IPS DF 6.9 (cell line): ENCODE data around the gene CCN2.
A peak's percentile ranks its signal among the peaks of the same experiment; 100 is the strongest.
"Not testable (repeated sequence)": the region's sequence is repeated elsewhere in the genome, so short reads cannot be mapped to it uniquely, and the experiment has no call there.

Experiments used
- DNase-seq: peaks from one replicate; pipeline ENCODE4 v3.0.0-alpha.2; 2013; ENCODE audit warnings: low read depth, low spot score
- H3K27ac ChIP-seq: one replicate; pipeline ENCODE4 v1.5.1; 2013; ENCODE audit warnings: low read length, control low read depth
- H3K27me3 ChIP-seq: 2 replicates; pipeline ENCODE4 v1.6.1; 2013; ENCODE audit warnings: mild to moderate bottlenecking, low read length; ENCODE audit not compliant: control insufficient read depth, insufficient read depth
- H3K36me3 ChIP-seq: 2 replicates; pipeline ENCODE4 v1.6.1; 2013; ENCODE audit warnings: low read length; ENCODE audit not compliant: control insufficient read depth, insufficient read depth
- H3K4me1 ChIP-seq: 2 replicates; pipeline ENCODE4 v1.6.1; 2013; ENCODE audit warnings: low read length; ENCODE audit not compliant: control insufficient read depth, insufficient read depth
- H3K4me3 ChIP-seq: 2 replicates; pipeline ENCODE4 v1.5.1; 2013; ENCODE audit warnings: mild to moderate bottlenecking, low read length
- H3K9me3 ChIP-seq: 2 replicates; pipeline ENCODE4 v1.6.1; 2013; ENCODE audit warnings: low read length, inconsistent platforms; ENCODE audit not compliant: control insufficient read depth, insufficient read depth
- WGBS: extraction: QIAGEN DNeasy Blood & Tissue Kit; methylation state at CpG from one replicate; pipeline ENCODE4 v1.1.7; 2013; ENCODE audit warnings: mixed read lengths, missing lambda C conversion rate; ENCODE audit not compliant: insufficient read length, insufficient coverage; 5-methylcytosine and 5-hydroxymethylcytosine counted together

CCN2 gene

DNA sequence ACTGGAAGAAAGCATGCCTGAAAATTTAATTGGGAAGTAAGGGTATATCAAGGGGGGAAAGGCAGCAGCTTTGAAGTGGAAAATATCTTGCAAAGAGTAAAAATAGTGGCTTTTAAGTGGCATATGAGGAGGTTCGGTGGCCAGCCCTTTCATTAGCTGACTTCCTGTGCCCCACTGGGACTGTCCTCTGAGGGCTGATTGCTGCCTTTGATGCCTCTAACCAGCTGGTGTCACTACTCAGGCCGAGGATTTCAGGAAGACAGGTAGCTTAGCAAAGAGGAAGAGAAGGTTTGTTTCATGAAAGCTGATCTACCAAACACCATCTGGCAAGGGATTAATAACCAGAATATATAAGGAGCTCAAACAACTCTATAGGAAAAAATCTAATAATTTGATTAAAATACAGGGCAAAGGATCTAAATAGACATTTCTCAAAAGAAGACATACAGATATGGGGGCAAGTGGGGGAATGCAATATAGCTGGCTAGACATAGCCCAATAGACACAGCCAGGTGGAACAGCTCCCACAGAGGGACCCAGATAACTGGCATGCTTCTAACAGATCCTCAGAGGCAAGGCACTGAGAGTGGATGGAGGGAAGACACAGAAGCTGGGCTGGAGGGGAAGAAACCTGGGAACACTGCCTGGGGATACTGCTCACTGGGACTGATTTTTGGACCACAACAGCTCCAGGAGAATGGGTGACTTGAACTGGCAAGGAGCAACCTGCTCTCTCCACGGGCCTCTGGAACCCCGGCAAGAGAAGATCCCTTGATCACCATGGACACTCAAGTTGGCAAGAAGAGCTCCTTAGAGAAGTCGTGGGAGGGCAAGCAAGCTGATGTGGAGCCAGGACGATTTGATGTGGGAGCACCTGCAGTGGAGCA lies 33.2 kb downstream of the CCN2 start:
- Histone ChIP-seq H3K36me3 (peaks cover 29% of the 10 kb centered on the region), H3K4me3 (no peak overlapping the region)
- WGBS, result no CpG with 5 or more reads among the region's 6 CpGs

DNA sequence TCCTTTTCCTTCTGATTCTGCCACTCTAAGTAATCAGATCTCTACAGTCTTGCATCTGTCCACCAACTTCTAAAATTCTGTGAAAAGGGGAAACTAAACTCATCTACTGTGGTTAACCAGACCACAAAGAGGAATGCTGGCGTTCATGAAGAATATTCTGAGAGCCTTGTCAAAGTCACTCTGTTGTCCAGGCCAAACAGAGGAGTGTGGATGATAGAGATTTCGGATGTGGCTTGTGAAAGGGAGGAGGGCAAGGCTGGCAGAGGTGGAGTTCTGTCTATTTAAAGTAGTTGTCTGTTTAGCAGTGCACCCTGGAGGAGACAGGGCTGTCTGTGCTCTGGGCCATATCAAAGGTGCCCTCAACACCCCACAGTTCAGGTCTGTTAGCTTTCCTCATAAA lies 33.9 kb downstream of the CCN2 start:
- no peak for DNase-seq
- Histone ChIP-seq H3K4me3 (no peak overlapping the region), H3K9me3 (no peaks in the 10 kb centered on the region), H3K36me3 (peaks cover 33% of the 10 kb centered on the region), H3K27ac (no peak overlapping the region), H3K4me1 (no peaks in the 10 kb centered on the region), H3K27me3 (no peaks in the 10 kb centered on the region)
- WGBS, result no CpG with 5 or more reads among the region's 2 CpGs

More for the DNA sequence above, 33.2 kb downstream of the CCN2 start:
- Histone ChIP-seq H3K4me1 (no peaks in the 10 kb centered on the region), H3K9me3 (no peaks in the 10 kb centered on the region), H3K27ac (no peak overlapping the region), H3K27me3 (no peaks in the 10 kb centered on the region)
- no peak for DNase-seq

DNA sequence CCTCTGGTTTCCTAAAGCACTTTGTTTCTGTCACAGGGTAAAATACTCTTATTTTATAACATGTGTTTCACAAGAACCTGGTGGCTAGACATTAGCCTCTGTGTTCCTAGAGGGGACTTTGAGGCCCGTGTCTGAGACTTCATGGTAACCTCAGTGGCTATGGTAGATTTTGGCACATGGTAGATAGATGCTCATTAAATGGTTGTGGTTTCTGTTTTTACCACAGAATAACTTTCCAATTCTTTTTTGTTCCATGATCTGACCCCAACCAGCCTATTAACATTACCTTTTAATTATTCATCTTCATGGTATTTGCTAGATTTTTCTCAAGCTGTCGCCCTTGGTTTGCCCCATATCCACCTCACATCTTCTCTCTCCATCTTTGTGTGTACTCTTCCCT lies 34.3 kb downstream of the CCN2 start:
- DNase-seq, result no peak
- WGBS, result no CpG with 5 or more reads among the region's 2 CpGs
- Histone ChIP-seq H3K27me3 (no peaks in the 10 kb centered on the region), H3K36me3 (peaks cover 33% of the 10 kb centered on the region), H3K4me1 (no peaks in the 10 kb centered on the region), H3K9me3 (no peaks in the 10 kb centered on the region), H3K4me3 (no peak overlapping the region), H3K27ac (no peak overlapping the region)

DNA sequence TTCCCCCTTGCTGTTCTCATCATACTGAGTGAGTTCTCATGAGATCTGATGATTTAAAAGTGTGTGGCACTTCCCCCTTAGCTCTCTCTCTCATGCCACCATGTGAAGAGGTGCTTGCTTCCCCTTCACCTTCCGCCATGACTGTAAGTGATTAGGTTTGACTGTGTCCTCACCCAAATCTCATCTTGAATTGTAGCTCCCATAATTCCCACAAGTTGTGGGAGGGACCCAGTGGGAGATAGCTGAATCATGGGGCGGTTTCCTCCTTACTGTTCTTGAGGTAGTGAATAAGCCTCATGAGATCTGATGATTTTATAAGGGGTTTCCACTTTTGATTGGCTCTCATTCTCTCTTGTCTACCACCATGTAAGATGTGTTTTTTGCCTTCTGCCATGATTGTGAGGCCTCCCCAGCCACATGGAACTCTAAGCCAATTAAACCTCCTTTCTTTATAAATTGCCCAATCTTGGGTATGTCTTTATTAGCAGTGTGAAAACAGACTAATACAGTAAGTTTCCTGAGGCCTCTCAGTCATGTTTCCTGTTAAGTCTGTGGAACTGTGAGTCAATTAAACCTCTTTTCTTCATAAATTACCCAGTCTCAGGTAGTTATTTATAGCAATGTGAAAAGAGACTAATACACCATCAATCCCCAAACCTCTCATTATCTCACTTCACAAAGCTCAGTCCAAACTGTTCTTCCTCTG lies 34.9 kb downstream of the CCN2 start:
- H3K27me3 ChIP-seq, H3K4me3 ChIP-seq, H3K9me3 ChIP-seq, DNase-seq, H3K4me1 ChIP-seq, H3K27ac ChIP-seq: not testable (repeated sequence)
- whole genome bisulfite sequencing, result no CpG with 5 or more reads among the region's 2 CpGs
- H3K36me3 ChIP-seq, result peaks cover 34% of the 10 kb centered on the region

DNA sequence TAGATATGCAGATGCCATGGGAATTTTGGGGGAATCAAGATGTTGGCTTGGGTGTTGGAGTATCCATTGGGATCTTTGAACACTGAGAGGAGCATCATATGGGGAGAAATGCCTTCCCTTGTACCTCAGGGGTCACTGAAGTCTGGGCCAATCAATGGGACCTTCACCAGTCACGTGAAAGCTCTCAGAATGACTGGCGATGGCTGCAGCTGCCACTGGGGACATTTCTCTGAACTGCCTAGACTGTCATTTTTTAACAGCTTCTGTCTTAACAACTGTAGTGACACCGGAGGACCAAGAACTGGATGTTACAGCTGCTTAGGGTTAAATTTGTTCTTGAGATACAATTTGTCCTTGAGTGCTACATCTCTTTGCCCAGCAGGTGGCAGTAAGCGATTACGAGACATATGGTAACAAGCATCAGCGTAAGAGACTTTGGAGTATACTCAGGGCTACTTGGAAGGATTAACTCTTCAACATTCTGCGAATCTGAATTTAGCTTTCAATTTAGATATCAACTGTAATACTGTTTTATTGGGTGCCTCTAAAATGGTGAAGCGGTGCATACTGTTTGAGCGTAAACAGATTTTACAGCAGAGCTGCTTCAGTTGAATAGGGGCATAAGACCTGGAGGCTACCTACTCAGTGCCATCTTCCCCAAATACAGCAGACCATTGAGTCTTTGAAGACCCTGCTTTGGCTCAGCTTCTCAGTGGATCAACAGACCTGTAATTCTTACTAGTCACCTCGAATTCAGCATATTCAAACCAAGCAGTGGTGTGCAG lies 36.0 kb downstream of the CCN2 start:
- peak; percentile 67 for DNase-seq
- no CpG with 5 or more reads among the region's 10 CpGs for WGBS
- Histone ChIP-seq H3K4me1 (no peaks in the 10 kb centered on the region), H3K27me3 (no peaks in the 10 kb centered on the region), H3K4me3 (no peak overlapping the region), H3K36me3 (peaks cover 37% of the 10 kb centered on the region), H3K9me3 (no peaks in the 10 kb centered on the region), H3K27ac (no peak overlapping the region)

DNA sequence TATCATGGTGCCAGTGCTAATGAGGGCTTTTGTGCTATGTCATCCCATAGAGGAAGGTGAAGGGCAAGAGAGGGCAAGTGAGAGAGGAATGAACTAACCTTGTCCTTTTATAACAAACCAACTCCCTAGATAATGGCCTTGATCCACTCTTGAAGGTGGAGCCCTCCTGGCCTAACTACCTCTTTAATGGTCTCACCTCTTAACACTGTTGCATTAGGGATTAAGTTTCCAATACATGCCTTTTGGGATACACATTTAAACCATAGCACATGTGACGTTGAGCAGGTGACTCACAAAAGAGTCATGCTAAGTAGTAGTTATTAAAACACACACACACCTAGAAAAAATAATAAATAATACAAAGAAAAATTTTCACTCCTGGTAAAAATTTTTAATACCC lies 36.9 kb downstream of the CCN2 start:
- DNase-seq, result no peak
- Histone ChIP-seq H3K36me3 (peaks cover 37% of the 10 kb centered on the region), H3K27ac (no peak overlapping the region), H3K27me3 (no peaks in the 10 kb centered on the region), H3K9me3 (no peaks in the 10 kb centered on the region), H3K4me3 (no peak overlapping the region), H3K4me1 (no peaks in the 10 kb centered on the region)
- WGBS, result no CpG with 5 or more reads among the region's 1 CpG

DNA sequence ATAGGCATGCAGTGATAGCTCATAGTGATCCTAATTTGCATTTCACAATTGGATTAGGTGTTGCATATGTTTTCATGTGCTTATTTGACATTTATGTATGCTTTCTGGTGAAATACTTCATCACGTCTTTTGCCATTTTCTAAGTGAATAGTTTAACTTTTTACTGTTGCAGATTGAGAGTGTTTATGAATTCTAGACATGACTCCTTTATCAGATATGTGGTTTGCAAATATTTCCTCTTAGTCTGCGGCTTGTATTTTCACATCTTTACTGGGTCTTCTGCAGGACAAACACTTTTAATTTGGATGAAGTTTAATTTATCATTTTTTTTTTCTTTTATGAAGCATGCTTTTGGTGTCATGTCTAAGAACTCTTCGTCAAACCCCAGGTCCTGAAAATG lies 39.2 kb downstream of the CCN2 start:
- H3K36me3 ChIP-seq, result peaks cover 33% of the 10 kb centered on the region
- WGBS, result no CpG with 5 or more reads among the region's 3 CpGs
- 0 out of 2 replicates have a peak, but pooled peaks cover 1% of the 10 kb centered on the region for H3K4me1 ChIP-seq
- H3K27ac ChIP-seq, result no peak overlapping the region
- no peaks in the 10 kb centered on the region for H3K27me3 ChIP-seq
- DNase-seq, result no peak
- H3K4me3 ChIP-seq, result no peak overlapping the region
- no peaks in the 10 kb centered on the region for H3K9me3 ChIP-seq

DNA sequence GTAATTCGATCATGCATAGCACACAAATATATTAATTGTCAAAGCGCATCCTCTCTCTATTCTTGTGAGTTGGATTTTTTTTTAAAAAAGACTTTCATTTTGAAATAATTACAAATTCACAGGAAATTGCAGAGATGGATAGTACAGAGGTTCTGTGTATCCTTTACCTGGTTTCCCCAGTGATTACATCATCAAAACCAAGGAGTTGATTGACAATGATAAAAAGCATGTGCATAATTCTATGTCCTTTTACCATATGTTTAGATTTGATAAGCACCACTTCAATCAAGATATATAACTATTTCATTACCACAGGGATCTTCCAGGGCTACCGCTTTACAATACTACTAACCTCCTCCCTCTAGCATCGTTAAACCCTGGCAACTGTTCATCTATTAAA lies 40.2 kb downstream of the CCN2 start:
- Histone ChIP-seq H3K9me3 (no peaks in the 10 kb centered on the region), H3K4me1 (0 out of 2 replicates have a peak, but pooled peaks cover 1% of the 10 kb centered on the region), H3K4me3 (no peak overlapping the region), H3K27ac (no peak overlapping the region), H3K36me3 (peaks cover 26% of the 10 kb centered on the region), H3K27me3 (no peaks in the 10 kb centered on the region)
- no CpG with 5 or more reads among the region's 4 CpGs for WGBS
- DNase-seq, result no peak

DNA sequence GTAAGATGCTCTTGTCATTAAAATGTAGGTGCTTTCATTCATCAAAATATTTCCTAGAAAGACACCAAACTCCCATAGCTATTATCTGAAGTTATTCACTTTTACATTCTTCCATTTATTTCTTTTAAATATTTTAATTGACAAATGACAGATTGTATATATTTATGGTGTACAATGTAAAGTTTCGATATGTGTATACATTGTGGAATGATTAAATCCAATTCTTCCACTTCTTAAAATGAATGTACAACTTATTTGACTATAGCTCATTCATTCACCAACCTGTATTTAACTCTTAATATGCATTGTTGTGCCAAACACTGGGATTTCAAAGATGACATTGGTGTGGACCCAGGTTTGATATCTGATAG lies 41.0 kb downstream of the CCN2 start:
- WGBS, result no CpG with 5 or more reads among the region's 1 CpG
- Histone ChIP-seq H3K4me3 (no peak overlapping the region), H3K27me3 (no peaks in the 10 kb centered on the region), H3K27ac (no peak overlapping the region), H3K36me3 (peaks cover 21% of the 10 kb centered on the region), H3K4me1 (0 out of 2 replicates have a peak, but pooled peaks cover 1% of the 10 kb centered on the region), H3K9me3 (no peaks in the 10 kb centered on the region)
- no peak for DNase-seq
